CD4-positive, alpha-beta T cell (primary cell): Measurements from ENCODE around the gene C2CD5. TPM values are rescaled to one million over a fixed set of nuclear protein-coding genes. Genes with fewer than 3 reads are reported as not detected.

Experiments used
- ATAC-seq: fragments of 200-7000 bp; cut with Tn5 transposase; one replicate; pipeline ENCODE4 v1.10.0; 2022; ENCODE audit warnings: mild to moderate bottlenecking; ENCODE audit not compliant: poor library complexity
- CTCF ChIA-PET: fragments of 350-600 bp; sonication (Branson Sonifier 250); formaldehyde crosslinking; loops from one replicate; lab custom pipeline; 2021; ENCODE audit warnings: antibody characterized with exemption, inconsistent platforms; lab: Charles Lee
- POLR2A ChIA-PET: fragments of 350-600 bp; sonication (Branson Sonifier 250); formaldehyde crosslinking; loops from one replicate; lab custom pipeline; 2021; ENCODE audit warnings: antibody characterized with exemption, inconsistent platforms; lab: Charles Lee
- DNase-seq, 14 experiments: peaks; one replicate each; pipeline ENCODE4 v3.0.0-alpha.2; 2013 to 2020; ENCODE audit warnings: mixed read lengths in 2 of 14
- H3K27ac ChIP-seq, 2 donors: one replicate each; pipeline versions ENCODE4 v1.5.1 to v1.7.0; 2013; ENCODE audit warnings: low read length in 2 of 2, low read depth in 1 of 2, mild to moderate bottlenecking in 1 of 2
- H3K27me3 ChIP-seq, 2 experiments: 1 replicate in 1 of 2; 2 replicates in 1 of 2; pipeline versions ENCODE4 v1.6.1 to v1.7.0; 2013; ENCODE audit warnings: low read length in 2 of 2, control low read depth in 1 of 2, mild to moderate bottlenecking in 1 of 2, moderate library complexity in 1 of 2; ENCODE audit not compliant: insufficient read depth in 2 of 2, control insufficient read depth in 1 of 2
- H3K36me3 ChIP-seq: one replicate; pipeline ENCODE4 v1.6.1; 2013; ENCODE audit warnings: low read length, control low read depth; ENCODE audit not compliant: insufficient read depth
- H3K4me1 ChIP-seq: one replicate; pipeline ENCODE4 v1.6.1; 2013; ENCODE audit warnings: low read length, control low read depth; ENCODE audit not compliant: insufficient read depth
- H3K4me3 ChIP-seq: one replicate; pipeline ENCODE4 v1.5.1; 2013; ENCODE audit warnings: mild to moderate bottlenecking, low read length, moderate library complexity
- H3K9me3 ChIP-seq, 2 experiments: 1 replicate in 1 of 2; 2 replicates in 1 of 2; pipeline versions ENCODE4 v1.6.1 to v1.7.0; 2013; ENCODE audit warnings: low read length in 2 of 2, mild to moderate bottlenecking in 2 of 2, control low read depth in 1 of 2, moderate library complexity in 1 of 2; ENCODE audit not compliant: control insufficient read depth in 1 of 2, insufficient read depth in 1 of 2
- H3K27ac Mint-ChIP-seq: one replicate; pipeline ENCODE4 v1.8.0; 2020; ENCODE audit warnings: mixed read lengths
- H3K27me3 Mint-ChIP-seq: one replicate; pipeline ENCODE4 v1.8.0; 2021; ENCODE audit warnings: mixed read lengths
- H3K36me3 Mint-ChIP-seq: one replicate; pipeline ENCODE4 v1.8.0; 2021; ENCODE audit warnings: low read depth, mixed read lengths
- H3K4me1 Mint-ChIP-seq: one replicate; pipeline ENCODE4 v1.8.0; 2021; ENCODE audit warnings: low read depth, mixed read lengths
- H3K4me3 Mint-ChIP-seq: one replicate; pipeline ENCODE4 v1.8.0; 2020; ENCODE audit warnings: mild to moderate bottlenecking, mixed read lengths
- H3K9me3 Mint-ChIP-seq: one replicate; pipeline ENCODE4 v1.8.0; 2020; ENCODE audit warnings: mixed read lengths
- intact Hi-C, 2 experiments: fragments of 100-400 bp; cut with DNase I in 1 of 2; cut with micrococcal nuclease in 1 of 2; formaldehyde crosslinking; loops; one replicate each; pipeline versions ENCODE4 v1.15.1 to v1.9.0; 2023 to 2025; cut with DNase I, micrococcal nuclease
- total RNA-seq, 174 experiments: library from RNA in 2 of 174; stranded (reverse) in 2 of 174; gene quantifications; one replicate each; pipeline ENCODE4 v1.2.3 and lab custom pipeline; 2021 to 2026
- TF ChIP-seq, protein P1 (sequence below): fragments of 200-600 bp; IDR thresholded peaks from one replicate; pipeline ENCODE4 v1.8.0; 2022; ENCODE audit warnings: antibody characterized with exemption, mild to moderate bottlenecking

Gene C2CD5
- total RNA-seq, 2 experiments from 2014 or later: 21.8 to 23.2 TPM

DNA sequence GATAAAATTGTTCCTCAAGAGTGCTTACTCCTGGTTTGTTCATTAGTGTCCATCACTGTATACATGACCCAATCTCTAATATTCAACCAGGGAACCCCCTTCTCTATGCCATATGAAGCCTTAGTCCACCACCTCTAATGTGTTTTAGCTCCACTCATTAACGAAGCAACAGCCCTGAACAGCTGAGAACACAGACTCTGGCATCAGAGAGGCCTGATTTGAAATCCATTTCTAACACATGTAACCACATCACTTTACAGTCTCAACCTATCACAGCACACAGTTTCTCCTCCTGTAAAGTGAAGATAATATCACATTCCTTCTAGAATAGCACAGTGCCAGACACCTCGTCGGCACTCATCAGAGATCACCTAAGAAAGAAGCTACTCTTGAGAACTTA, 64.3 kb downstream of the C2CD5 start:
- no peak overlapping the region for H3K4me3 Mint-ChIP-seq
- no peak overlapping the region for H3K27ac Mint-ChIP-seq
- peaks cover 81% of the 10 kb centered on the region for H3K36me3 Mint-ChIP-seq
- Histone ChIP-seq H3K4me3 (no peak overlapping the region), H3K36me3 (peaks cover 42% of the 10 kb centered on the region), H3K27ac (no peak overlapping the region), H3K4me1 (no peaks in the 10 kb centered on the region), H3K27me3 (no peaks in the 10 kb centered on the region), H3K9me3 (no peaks in the 10 kb centered on the region)
- ATAC-seq: no peak
- peaks cover 14% of the 10 kb centered on the region for H3K4me1 Mint-ChIP-seq
- TF ChIP-seq, protein P1, sequence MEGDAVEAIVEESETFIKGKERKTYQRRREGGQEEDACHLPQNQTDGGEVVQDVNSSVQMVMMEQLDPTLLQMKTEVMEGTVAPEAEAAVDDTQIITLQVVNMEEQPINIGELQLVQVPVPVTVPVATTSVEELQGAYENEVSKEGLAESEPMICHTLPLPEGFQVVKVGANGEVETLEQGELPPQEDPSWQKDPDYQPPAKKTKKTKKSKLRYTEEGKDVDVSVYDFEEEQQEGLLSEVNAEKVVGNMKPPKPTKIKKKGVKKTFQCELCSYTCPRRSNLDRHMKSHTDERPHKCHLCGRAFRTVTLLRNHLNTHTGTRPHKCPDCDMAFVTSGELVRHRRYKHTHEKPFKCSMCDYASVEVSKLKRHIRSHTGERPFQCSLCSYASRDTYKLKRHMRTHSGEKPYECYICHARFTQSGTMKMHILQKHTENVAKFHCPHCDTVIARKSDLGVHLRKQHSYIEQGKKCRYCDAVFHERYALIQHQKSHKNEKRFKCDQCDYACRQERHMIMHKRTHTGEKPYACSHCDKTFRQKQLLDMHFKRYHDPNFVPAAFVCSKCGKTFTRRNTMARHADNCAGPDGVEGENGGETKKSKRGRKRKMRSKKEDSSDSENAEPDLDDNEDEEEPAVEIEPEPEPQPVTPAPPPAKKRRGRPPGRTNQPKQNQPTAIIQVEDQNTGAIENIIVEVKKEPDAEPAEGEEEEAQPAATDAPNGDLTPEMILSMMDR: no peak
- intact Hi-C loops: no loop called here
- ChIA-PET POLR2A (no interaction called here), CTCF (no interaction called here)
- H3K9me3 Mint-ChIP-seq: no peaks in the 10 kb centered on the region
- no peaks in the 10 kb centered on the region for H3K27me3 Mint-ChIP-seq
- no peak for DNase-seq

DNA sequence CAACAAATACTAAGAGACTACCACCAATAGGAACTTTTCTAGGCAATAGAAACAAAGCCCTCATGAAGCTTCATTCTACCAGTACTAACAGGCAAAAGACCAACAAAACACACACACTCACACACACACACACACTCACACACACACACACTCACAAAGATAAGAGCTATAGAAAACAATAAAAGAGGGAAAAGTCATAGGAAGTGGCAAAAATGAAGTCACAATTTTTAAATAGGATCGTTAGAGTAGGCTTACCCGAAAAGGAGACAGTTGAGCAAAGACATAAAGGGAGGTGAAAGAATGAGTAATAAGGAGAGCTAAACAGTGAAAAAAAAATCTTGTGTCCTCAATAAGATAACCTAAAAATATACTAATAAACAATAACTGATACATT, 66.5 kb downstream of the C2CD5 start:
- no peak overlapping the region for H3K4me3 ChIP-seq
- no peak for ATAC-seq

DNA sequence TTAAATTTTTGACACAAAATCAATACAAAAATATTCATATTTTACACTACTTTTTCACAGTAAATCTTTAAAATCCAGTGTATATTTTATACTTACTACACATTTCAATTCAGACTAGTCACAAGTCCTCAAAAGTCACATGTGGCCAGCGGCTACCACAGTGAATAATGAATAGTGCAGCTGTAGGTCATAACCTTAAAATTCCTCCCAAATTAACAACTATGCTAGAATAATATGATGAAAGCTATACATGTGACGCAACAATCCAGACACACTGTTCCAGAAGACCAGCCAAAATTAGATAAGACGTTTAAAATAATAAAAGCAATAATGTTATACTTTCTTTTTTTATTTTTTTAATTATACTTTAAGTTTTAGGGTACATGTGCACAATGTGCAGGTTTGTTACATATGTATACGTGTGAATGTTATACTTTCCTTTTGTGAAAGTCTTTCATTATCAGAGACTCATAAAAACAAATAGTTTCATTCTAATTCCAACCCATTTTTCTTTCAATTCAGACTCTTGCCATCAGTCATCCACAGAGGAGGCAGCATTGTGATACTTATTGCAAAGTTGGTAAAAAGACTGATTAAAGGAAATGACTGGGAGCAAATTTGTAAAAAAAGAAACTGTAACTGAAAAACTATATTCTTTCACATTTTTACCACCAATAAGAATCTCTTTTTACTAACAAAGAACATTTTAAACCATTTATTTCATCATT, 67.0 kb downstream of the C2CD5 start:
- peaks cover 26% of the 10 kb centered on the region for H3K4me1 Mint-ChIP-seq
- DNase-seq: no peak
- TF ChIP-seq, protein P1: no peak
- intact Hi-C loops: no loop called here
- Histone ChIP-seq H3K4me3 (no peak overlapping the region), H3K4me1 (no peaks in the 10 kb centered on the region), H3K36me3 (peaks cover 26% of the 10 kb centered on the region), H3K9me3 (no peaks in the 10 kb centered on the region), H3K27ac (no peak overlapping the region), H3K27me3 (no peaks in the 10 kb centered on the region)
- ATAC-seq: no peak
- H3K4me3 Mint-ChIP-seq: no peak overlapping the region
- ChIA-PET POLR2A (no interaction called here), CTCF (interaction anchor here (1.3 kb wide), 1 partner anchor 19 kb away, joined by 4 read pairs; no protein-coding TSS in a partner anchor)
- no peaks in the 10 kb centered on the region for H3K27me3 Mint-ChIP-seq
- H3K9me3 Mint-ChIP-seq: no peaks in the 10 kb centered on the region
- peak overlapping the region; percentile 7 for H3K27ac Mint-ChIP-seq
- H3K36me3 Mint-ChIP-seq: peaks cover 72% of the 10 kb centered on the region

More for the DNA sequence above, 66.5 kb downstream of the C2CD5 start:
- peaks cover 78% of the 10 kb centered on the region for H3K36me3 Mint-ChIP-seq
- peaks cover 26% of the 10 kb centered on the region for H3K4me1 Mint-ChIP-seq
- H3K9me3 Mint-ChIP-seq: no peaks in the 10 kb centered on the region
- ChIA-PET CTCF (interaction anchor here (1.3 kb wide), 1 partner anchor 20 kb away, joined by 4 read pairs; no protein-coding TSS in a partner anchor), POLR2A (no interaction called here)
- intact Hi-C loops: no loop called here
- Histone ChIP-seq H3K27ac (no peak overlapping the region), H3K36me3 (peaks cover 29% of the 10 kb centered on the region), H3K4me1 (no peaks in the 10 kb centered on the region), H3K27me3 (no peaks in the 10 kb centered on the region), H3K9me3 (no peaks in the 10 kb centered on the region)
- TF ChIP-seq, protein P1: no peak
- H3K27ac Mint-ChIP-seq: peak overlapping the region; percentile 7
- no peak overlapping the region for H3K4me3 Mint-ChIP-seq
- no peak for DNase-seq
- H3K27me3 Mint-ChIP-seq: no peaks in the 10 kb centered on the region
